ENCODE data around the gene AHNAK.

DNA sequence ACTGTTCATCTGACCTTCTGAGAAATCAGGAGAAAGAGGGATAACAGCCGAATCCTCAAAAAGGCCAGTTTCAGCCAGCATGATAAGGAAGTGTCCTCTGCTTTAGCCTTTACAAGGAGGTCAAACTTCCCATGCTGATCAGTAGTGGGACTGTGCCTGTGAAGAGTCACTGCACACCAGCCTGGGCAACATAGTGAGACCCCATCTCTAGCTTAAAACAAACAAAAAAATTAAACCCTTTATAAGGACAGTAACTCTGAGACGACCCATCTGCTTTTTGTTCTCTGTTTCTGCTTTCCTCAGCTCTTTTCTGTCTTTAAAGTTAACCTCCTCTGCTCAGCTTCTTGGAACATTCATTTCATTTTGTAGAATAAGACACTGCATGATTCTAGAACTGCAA is 78.0 kb downstream of the AHNAK start:
- no peak for TF ChIP-seq POLR2AphosphoS5 (IDR thresholded peaks at IDR 0.05)
- TF ChIP-seq, protein P1, sequence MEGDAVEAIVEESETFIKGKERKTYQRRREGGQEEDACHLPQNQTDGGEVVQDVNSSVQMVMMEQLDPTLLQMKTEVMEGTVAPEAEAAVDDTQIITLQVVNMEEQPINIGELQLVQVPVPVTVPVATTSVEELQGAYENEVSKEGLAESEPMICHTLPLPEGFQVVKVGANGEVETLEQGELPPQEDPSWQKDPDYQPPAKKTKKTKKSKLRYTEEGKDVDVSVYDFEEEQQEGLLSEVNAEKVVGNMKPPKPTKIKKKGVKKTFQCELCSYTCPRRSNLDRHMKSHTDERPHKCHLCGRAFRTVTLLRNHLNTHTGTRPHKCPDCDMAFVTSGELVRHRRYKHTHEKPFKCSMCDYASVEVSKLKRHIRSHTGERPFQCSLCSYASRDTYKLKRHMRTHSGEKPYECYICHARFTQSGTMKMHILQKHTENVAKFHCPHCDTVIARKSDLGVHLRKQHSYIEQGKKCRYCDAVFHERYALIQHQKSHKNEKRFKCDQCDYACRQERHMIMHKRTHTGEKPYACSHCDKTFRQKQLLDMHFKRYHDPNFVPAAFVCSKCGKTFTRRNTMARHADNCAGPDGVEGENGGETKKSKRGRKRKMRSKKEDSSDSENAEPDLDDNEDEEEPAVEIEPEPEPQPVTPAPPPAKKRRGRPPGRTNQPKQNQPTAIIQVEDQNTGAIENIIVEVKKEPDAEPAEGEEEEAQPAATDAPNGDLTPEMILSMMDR (IDR thresholded peaks at IDR 0.05): no peak
- no peak for TF ChIP-seq EP300 (IDR thresholded peaks at IDR 0.05)

All from stomach (tissue), 4 donors.